ENCODE measurements around the gene SPEG. TPM values are rescaled to one million over a fixed set of nuclear protein-coding genes. Genes with fewer than 3 reads are reported as not detected.
A peak's percentile ranks its signal among the peaks of the same experiment; 100 is the strongest.

The SPEG gene
- polyA plus RNA-seq, 3 donors, result not detected

DNA sequence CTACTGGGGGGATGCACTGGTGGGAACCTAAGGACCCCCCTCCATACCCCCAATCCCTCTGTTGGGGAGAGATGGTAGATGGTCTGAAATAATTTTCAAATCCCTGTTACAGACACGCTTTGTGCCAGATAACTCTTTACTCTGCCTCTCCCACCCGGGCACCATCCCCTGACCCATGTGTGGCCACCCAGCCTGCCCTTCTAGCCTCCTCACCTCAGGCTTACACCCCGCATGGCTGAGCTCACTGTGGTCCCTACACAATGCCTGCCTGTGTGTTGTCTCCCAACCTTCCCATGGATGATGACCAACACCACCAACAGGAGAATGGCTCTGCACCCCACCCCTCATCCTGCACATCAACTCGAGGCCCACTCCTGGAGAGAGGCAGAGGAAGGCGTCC lies 15.0 kb downstream of the SPEG start:
- no peak overlapping the region for H3K9ac ChIP-seq (ENCODE audit: insufficient read depth, low read length, poor library complexity, severe bottlenecking)
- no peak overlapping the region for H3K27ac Mint-ChIP-seq

GRCh38 chr2:219451661-219452360 lies 17.2 kb downstream of the SPEG start:
- TF ChIP-seq, protein P1, sequence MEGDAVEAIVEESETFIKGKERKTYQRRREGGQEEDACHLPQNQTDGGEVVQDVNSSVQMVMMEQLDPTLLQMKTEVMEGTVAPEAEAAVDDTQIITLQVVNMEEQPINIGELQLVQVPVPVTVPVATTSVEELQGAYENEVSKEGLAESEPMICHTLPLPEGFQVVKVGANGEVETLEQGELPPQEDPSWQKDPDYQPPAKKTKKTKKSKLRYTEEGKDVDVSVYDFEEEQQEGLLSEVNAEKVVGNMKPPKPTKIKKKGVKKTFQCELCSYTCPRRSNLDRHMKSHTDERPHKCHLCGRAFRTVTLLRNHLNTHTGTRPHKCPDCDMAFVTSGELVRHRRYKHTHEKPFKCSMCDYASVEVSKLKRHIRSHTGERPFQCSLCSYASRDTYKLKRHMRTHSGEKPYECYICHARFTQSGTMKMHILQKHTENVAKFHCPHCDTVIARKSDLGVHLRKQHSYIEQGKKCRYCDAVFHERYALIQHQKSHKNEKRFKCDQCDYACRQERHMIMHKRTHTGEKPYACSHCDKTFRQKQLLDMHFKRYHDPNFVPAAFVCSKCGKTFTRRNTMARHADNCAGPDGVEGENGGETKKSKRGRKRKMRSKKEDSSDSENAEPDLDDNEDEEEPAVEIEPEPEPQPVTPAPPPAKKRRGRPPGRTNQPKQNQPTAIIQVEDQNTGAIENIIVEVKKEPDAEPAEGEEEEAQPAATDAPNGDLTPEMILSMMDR (IDR thresholded peaks at IDR 0.05), result no peak
- H3K4me2 ChIP-seq (replicated peaks; ENCODE audit: extremely low read depth, low read length, poor library complexity, severe bottlenecking), result no peak overlapping the region

More for the DNA sequence above, 15.0 kb downstream of the SPEG start:
- H3K36me3 Mint-ChIP-seq, result no peaks in the 10 kb centered on the region
- H2AFZ ChIP-seq (ENCODE audit: insufficient read depth, low read depth, low read length, poor library complexity, severe bottlenecking), result no peak overlapping the region
- H3K4me2 ChIP-seq (replicated peaks; ENCODE audit: extremely low read depth, low read length, poor library complexity, severe bottlenecking), result no peak overlapping the region
- no peaks in the 10 kb centered on the region for H3K36me3 ChIP-seq (replicated peaks in 1 of 2; ENCODE audit: control insufficient read depth in 1 of 2, insufficient read depth in 2 of 2, low read length in 2 of 2)
- peak overlapping the region in 1 of 2 donors; percentile 79 for H3K4me3 Mint-ChIP-seq
- peaks cover 0 to 2% (median 0%) of the 10 kb centered on the region in 7 donors for H3K9me3 Mint-ChIP-seq
- H3K79me2 ChIP-seq (ENCODE audit: insufficient read depth, low read length), result no peaks in the 10 kb centered on the region
- peaks cover 40 to 66% (median 52%) of the 10 kb centered on the region in 3 donors for H3K27me3 Mint-ChIP-seq (ENCODE audit: low read depth in 3 of 3)
- intact Hi-C loops (cut with micrococcal nuclease), result no loop called here
- H3K27me3 ChIP-seq (ENCODE audit: control insufficient read depth in 2 of 2, insufficient read depth in 2 of 2, low read length in 2 of 2), result peaks cover 15 to 49% of the 10 kb centered on the region in 2 donors
- no peaks in the 10 kb centered on the region for H3K4me1 Mint-ChIP-seq
- no peak overlapping the region for H3K4me3 ChIP-seq (replicated peaks in 1 of 3; ENCODE audit: low read depth in 2 of 3, low read length in 3 of 3)
- no peaks in the 10 kb centered on the region for H3K4me1 ChIP-seq (ENCODE audit: control insufficient read depth in 1 of 2, insufficient read depth in 2 of 2, low read length in 2 of 2)
- no peaks in the 10 kb centered on the region for H4K20me1 ChIP-seq (ENCODE audit: insufficient read depth, low read length)
- 92% methylated on average over 4 of the region's 5 CpGs for WGBS (ENCODE audit: insufficient coverage)
- TF ChIP-seq, protein P1 (IDR thresholded peaks at IDR 0.05), result no peak
- DNase-seq, result no peak
- H3K9me3 ChIP-seq (replicated peaks in 1 of 2; ENCODE audit: control insufficient read depth in 1 of 2, insufficient read depth in 1 of 2, low read length in 2 of 2), result no peaks in the 10 kb centered on the region
- H3K27ac ChIP-seq (ENCODE audit: low read depth in 1 of 2, low read length in 2 of 2), result no peak overlapping the region

More at GRCh38 chr2:219451661-219452360, 17.2 kb downstream of the SPEG start:
- H3K36me3 Mint-ChIP-seq, result no peaks in the 10 kb centered on the region
- no peak for DNase-seq
- no peaks in the 10 kb centered on the region for H3K9me3 ChIP-seq (replicated peaks in 1 of 2; ENCODE audit: control insufficient read depth in 1 of 2, insufficient read depth in 1 of 2, low read length in 2 of 2)
- no peak overlapping the region for H3K9ac ChIP-seq (ENCODE audit: insufficient read depth, low read length, poor library complexity, severe bottlenecking)
- peaks cover 8% of the 10 kb centered on the region for H3K4me1 Mint-ChIP-seq
- no peak overlapping the region for H3K4me3 ChIP-seq (replicated peaks in 1 of 3; ENCODE audit: low read depth in 2 of 3, low read length in 3 of 3)
- H3K27me3 Mint-ChIP-seq (ENCODE audit: low read depth in 3 of 3), result peaks cover 33 to 51% (median 40%) of the 10 kb centered on the region in 3 donors
- WGBS (ENCODE audit: insufficient coverage), result 91% methylated on average over 12 of the region's 18 CpGs
- H3K4me3 Mint-ChIP-seq, result no peak overlapping the region
- H3K4me1 ChIP-seq (ENCODE audit: control insufficient read depth in 1 of 2, insufficient read depth in 2 of 2, low read length in 2 of 2), result peaks cover 0 to 6% of the 10 kb centered on the region in 2 donors
- no peaks in the 10 kb centered on the region for H3K36me3 ChIP-seq (replicated peaks in 1 of 2; ENCODE audit: control insufficient read depth in 1 of 2, insufficient read depth in 2 of 2, low read length in 2 of 2)
- intact Hi-C loops (cut with micrococcal nuclease), result no loop called here
- no peak overlapping the region for H3K27ac Mint-ChIP-seq
- H3K79me2 ChIP-seq (ENCODE audit: insufficient read depth, low read length), result no peaks in the 10 kb centered on the region
- no peak overlapping the region for H2AFZ ChIP-seq (ENCODE audit: insufficient read depth, low read depth, low read length, poor library complexity, severe bottlenecking)
- peaks cover 0 to 2% (median 0%) of the 10 kb centered on the region in 7 donors for H3K9me3 Mint-ChIP-seq
- H3K27ac ChIP-seq (ENCODE audit: low read depth in 1 of 2, low read length in 2 of 2), result no peak overlapping the region
- H4K20me1 ChIP-seq (ENCODE audit: insufficient read depth, low read length), result no peaks in the 10 kb centered on the region
- H3K27me3 ChIP-seq (ENCODE audit: control insufficient read depth in 2 of 2, insufficient read depth in 2 of 2, low read length in 2 of 2), result peaks cover 15 to 38% of the 10 kb centered on the region in 2 donors
